SK-N-SH treated with all-trans-retinoic acid at 6 μM for 48 hours (cell line): ENCODE results near the gene LAMA3.

Source experiments
- ATAC-seq: fragments of 200-7000 bp; cut with Tn5 transposase; 3 replicates; pipeline ENCODE4 v1.9.1; 2020; ENCODE audit warnings: mild to moderate bottlenecking, moderate library complexity
- ARNTL ChIP-seq: fragments of 450-650 bp; formaldehyde crosslinking; IDR thresholded peaks from 2 replicates; pipeline ENCODE4 v1.5.0; 2020; ENCODE audit warnings: low read depth, mild to moderate bottlenecking, moderate library complexity, borderline replicate concordance
- CSDC2 ChIP-seq: fragments of 250-450 bp; sonication (Bioruptor Pico); IDR thresholded peaks from 2 replicates; pipeline ENCODE4 v1.5.0; 2020; ENCODE audit warnings: mild to moderate bottlenecking, moderate library complexity
- GLIS3 ChIP-seq: fragments of 250-450 bp; sonication (Bioruptor Pico); IDR thresholded peaks from 2 replicates; pipeline ENCODE4 v1.5.0; 2020; ENCODE audit warnings: mild to moderate bottlenecking, moderate library complexity
- ISL1 ChIP-seq: fragments of 250-450 bp; sonication (Bioruptor Pico); IDR thresholded peaks from 2 replicates; pipeline ENCODE4 v2.1.2; 2022; ENCODE audit warnings: mild to moderate bottlenecking, moderate library complexity
- OSR1 ChIP-seq: fragments of 250-450 bp; sonication (Bioruptor Pico); IDR thresholded peaks from 2 replicates; pipeline ENCODE4 v1.8.0; 2022; ENCODE audit warnings: moderate library complexity, mild to moderate bottlenecking, inconsistent platforms
- PATZ1 ChIP-seq: fragments of 250-450 bp; sonication (Bioruptor Pico); IDR thresholded peaks from 2 replicates; pipeline ENCODE4 v1.8.0; 2020; ENCODE audit warnings: mild to moderate bottlenecking, moderate library complexity, borderline replicate concordance
- POU6F1 ChIP-seq: fragments of 250-450 bp; sonication (Bioruptor Pico); IDR thresholded peaks from 2 replicates; pipeline ENCODE4 v1.8.0; 2021; ENCODE audit warnings: low read depth, mild to moderate bottlenecking, moderate library complexity, borderline replicate concordance
- PPARA ChIP-seq: fragments of 250-450 bp; sonication (Bioruptor Pico); IDR thresholded peaks from 2 replicates; pipeline ENCODE4 v1.5.0; 2020; ENCODE audit warnings: mild to moderate bottlenecking, borderline replicate concordance
- SNAI2 ChIP-seq: fragments of 250-450 bp; sonication (Bioruptor Pico); IDR thresholded peaks from 2 replicates; pipeline ENCODE4 v1.5.0; 2020; ENCODE audit warnings: mild to moderate bottlenecking, moderate library complexity
- TCF4 ChIP-seq: fragments of 250-450 bp; sonication (Bioruptor Pico); IDR thresholded peaks from 2 replicates; pipeline ENCODE4 v1.8.0; 2021; ENCODE audit warnings: mild to moderate bottlenecking, moderate library complexity, borderline replicate concordance
- TOX ChIP-seq: fragments of 250-450 bp; sonication (Bioruptor Pico); IDR thresholded peaks from 2 replicates; pipeline ENCODE4 v1.8.0; 2021; ENCODE audit warnings: mild to moderate bottlenecking, moderate library complexity, borderline replicate concordance
- ZC3H10 ChIP-seq: fragments of 250-450 bp; sonication (Bioruptor Pico); IDR thresholded peaks from 2 replicates; pipeline ENCODE4 v1.5.1; 2021; ENCODE audit warnings: mild to moderate bottlenecking, moderate library complexity
- ZFP3 ChIP-seq: fragments of 250-450 bp; sonication (Bioruptor Pico); IDR thresholded peaks from 2 replicates; pipeline ENCODE4 v1.5.0; 2020; ENCODE audit warnings: mild to moderate bottlenecking, moderate library complexity
- ZFP30 ChIP-seq: fragments of 450-650 bp; formaldehyde crosslinking; IDR thresholded peaks from 2 replicates; pipeline ENCODE4 v1.5.0; 2022; ENCODE audit warnings: mild to moderate bottlenecking, moderate library complexity
- ZNF565 ChIP-seq: fragments of 450-650 bp; formaldehyde crosslinking; conservative IDR thresholded peaks from 2 replicates; pipeline ENCODE4 v1.5.0; 2020; ENCODE audit warnings: low read depth, mild to moderate bottlenecking, moderate library complexity
- ZNF70 ChIP-seq: fragments of 450-650 bp; formaldehyde crosslinking; IDR thresholded peaks from 2 replicates; pipeline ENCODE4 v1.5.0; 2020; ENCODE audit warnings: mild to moderate bottlenecking, moderate library complexity
- ZNF8 ChIP-seq: fragments of 450-650 bp; formaldehyde crosslinking; IDR thresholded peaks from 2 replicates; pipeline ENCODE4 v1.5.0; 2020; ENCODE audit warnings: mild to moderate bottlenecking, moderate library complexity
- TF ChIP-seq, protein P1 (sequence below): fragments of 250-450 bp; sonication (Bioruptor Pico); IDR thresholded peaks from 2 replicates; pipeline ENCODE4 v1.5.1; 2021; ENCODE audit warnings: mild to moderate bottlenecking, moderate library complexity
- TF ChIP-seq, protein P2 (sequence below): fragments of 250-450 bp; sonication (Bioruptor Pico); IDR thresholded peaks from 2 replicates; pipeline ENCODE4 v1.5.1; 2020; ENCODE audit warnings: low read depth, mild to moderate bottlenecking, moderate library complexity

LAMA3 gene

GRCh38 chr18:23667114-23667513, 22.1 kb upstream of the LAMA3 start:
- TF ChIP-seq, protein P1, sequence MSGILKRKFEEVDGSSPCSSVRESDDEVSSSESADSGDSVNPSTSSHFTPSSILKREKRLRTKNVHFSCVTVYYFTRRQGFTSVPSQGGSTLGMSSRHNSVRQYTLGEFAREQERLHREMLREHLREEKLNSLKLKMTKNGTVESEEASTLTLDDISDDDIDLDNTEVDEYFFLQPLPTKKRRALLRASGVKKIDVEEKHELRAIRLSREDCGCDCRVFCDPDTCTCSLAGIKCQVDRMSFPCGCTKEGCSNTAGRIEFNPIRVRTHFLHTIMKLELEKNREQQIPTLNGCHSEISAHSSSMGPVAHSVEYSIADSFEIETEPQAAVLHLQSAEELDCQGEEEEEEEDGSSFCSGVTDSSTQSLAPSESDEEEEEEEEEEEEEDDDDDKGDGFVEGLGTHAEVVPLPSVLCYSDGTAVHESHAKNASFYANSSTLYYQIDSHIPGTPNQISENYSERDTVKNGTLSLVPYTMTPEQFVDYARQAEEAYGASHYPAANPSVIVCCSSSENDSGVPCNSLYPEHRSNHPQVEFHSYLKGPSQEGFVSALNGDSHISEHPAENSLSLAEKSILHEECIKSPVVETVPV (CRISPR knock-in tag): no peak
- TF ChIP-seq ISL1 (CRISPR knock-in tag) (no peak), OSR1 (CRISPR knock-in tag) (no peak), PATZ1 (no peak), POU6F1 (CRISPR knock-in tag) (no peak), TCF4 (CRISPR knock-in tag) (no peak), ZC3H10 (CRISPR knock-in tag) (no peak), SNAI2 (CRISPR knock-in tag) (no peak)
- TF ChIP-seq, all 23 proteins: peak for 0
- no peak for ATAC-seq

- no peak for TF ChIP-seq GLIS3 (CRISPR knock-in tag)
- TF ChIP-seq CSDC2: no peak
- TF ChIP-seq, protein P2, sequence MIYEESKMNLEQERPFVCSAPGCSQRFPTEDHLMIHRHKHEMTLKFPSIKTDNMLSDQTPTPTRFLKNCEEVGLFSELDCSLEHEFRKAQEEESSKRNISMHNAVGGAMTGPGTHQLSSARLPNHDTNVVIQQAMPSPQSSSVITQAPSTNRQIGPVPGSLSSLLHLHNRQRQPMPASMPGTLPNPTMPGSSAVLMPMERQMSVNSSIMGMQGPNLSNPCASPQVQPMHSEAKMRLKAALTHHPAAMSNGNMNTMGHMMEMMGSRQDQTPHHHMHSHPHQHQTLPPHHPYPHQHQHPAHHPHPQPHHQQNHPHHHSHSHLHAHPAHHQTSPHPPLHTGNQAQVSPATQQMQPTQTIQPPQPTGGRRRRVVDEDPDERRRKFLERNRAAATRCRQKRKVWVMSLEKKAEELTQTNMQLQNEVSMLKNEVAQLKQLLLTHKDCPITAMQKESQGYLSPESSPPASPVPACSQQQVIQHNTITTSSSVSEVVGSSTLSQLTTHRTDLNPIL: no peak
- no peak for TF ChIP-seq ZNF565
- TF ChIP-seq ZNF8 (CRISPR knock-in tag): no peak
- TF ChIP-seq ARNTL (CRISPR knock-in tag): no peak
- TF ChIP-seq TOX: no peak
- TF ChIP-seq ZNF70 (CRISPR knock-in tag): no peak
- TF ChIP-seq, protein P1 (CRISPR knock-in tag): no peak
- no peak for TF ChIP-seq ZFP30 (CRISPR knock-in tag)
- no peak for TF ChIP-seq POU6F1 (CRISPR knock-in tag)
- TF ChIP-seq ZFP3: no peak
- no peak for ATAC-seq
These were observed 20.5 kb upstream of the LAMA3 start for GRCh38 chr18:23668731-23669130.

GRCh38 chr18:23669202-23669766, 20.0 kb upstream of the LAMA3 start:
- TF ChIP-seq ZC3H10 (CRISPR knock-in tag) (no peak), ARNTL (CRISPR knock-in tag) (no peak)
- TF ChIP-seq, all 23 proteins: peak for 0
- ATAC-seq: no peak

DNA sequence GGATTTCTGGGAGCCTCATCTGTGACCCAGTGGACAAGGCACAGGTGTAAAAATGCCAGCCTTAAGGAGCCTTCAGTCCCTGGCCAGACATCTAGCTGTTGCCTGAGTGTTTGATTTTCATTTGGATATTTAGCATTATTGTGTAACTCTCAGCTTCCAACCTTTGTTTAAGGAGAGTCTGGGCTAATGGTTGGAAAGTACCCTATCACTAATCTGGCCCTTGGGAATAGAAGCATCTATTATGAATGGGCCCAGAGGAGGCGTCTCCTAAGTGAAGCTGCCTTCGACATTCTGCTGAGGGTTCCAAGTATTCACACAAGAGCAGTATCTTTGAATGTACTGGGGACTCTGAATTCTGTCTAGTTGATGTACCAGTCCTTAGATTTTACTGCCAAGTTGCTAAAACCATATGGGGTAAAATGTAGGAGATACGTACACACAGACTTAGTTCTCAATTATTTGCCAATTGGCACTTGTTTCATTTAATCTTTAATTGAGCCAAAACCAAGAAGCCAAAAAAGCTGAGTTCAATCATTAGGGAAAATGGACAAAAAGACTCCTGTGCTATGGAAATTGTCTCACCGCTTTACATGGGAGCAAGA, 19.3 kb upstream of the LAMA3 start:
- ATAC-seq: no peak
- TF ChIP-seq SNAI2 (CRISPR knock-in tag) (no peak), ZFP30 (CRISPR knock-in tag) (no peak), CSDC2 (no peak), PPARA (no peak), ARNTL (CRISPR knock-in tag) (no peak)
- TF ChIP-seq, protein P2: no peak
